OCI-LY3 (cell line): Measurements from ENCODE around the gene DENND6A.
A peak's percentile ranks its signal among the peaks of the same experiment; 100 is the strongest.

Experiments used
- H2AFZ ChIP-seq: fragments of 200-600, 300-600 bp; shearing (Covaris generic); 2 replicates; pipeline ENCODE4 v1.6.0; 2014; ENCODE audit warnings: antibody characterized with exemption, low read depth, low read length
- H3K27ac ChIP-seq: fragments of 200-600, 300-600 bp; sonication (generic); 2 replicates; pipeline ENCODE4 v1.5.1; 2014; ENCODE audit warnings: mild to moderate bottlenecking, low read length, moderate library complexity, mixed read lengths
- H3K27me3 ChIP-seq: fragments of 200-600, 300-600 bp; sonication (generic); 2 replicates; pipeline ENCODE4 v1.6.1; 2014; ENCODE audit warnings: low read depth, low read length, mixed read lengths
- H3K36me3 ChIP-seq: fragments of 200-600, 300-600 bp; sonication (generic); replicated peaks from 2 replicates; pipeline ENCODE3; 2014; ENCODE audit warnings: low read depth, low read length, mixed read lengths
- H3K4me1 ChIP-seq: fragments of 300-600, 200-600 bp; sonication (generic); 2 replicates; pipeline ENCODE4 v1.6.1; 2014; ENCODE audit warnings: low read length, mixed read lengths
- H3K4me2 ChIP-seq: fragments of 200-600, 300-600 bp; sonication (generic); 2 replicates; pipeline ENCODE4 v1.6.1; 2014; ENCODE audit warnings: low read length, mixed read lengths
- H3K4me3 ChIP-seq: fragments of 300-600, 200-600 bp; sonication (generic); 2 replicates; pipeline ENCODE4 v1.5.1; 2014; ENCODE audit warnings: antibody characterized with exemption, mild to moderate bottlenecking, low read length, moderate library complexity
- H3K79me2 ChIP-seq: fragments of 300-600, 200-600 bp; shearing (Covaris generic); 2 replicates; pipeline ENCODE4 v1.6.1; 2014; ENCODE audit warnings: mild to moderate bottlenecking, low read length, mixed read lengths
- H3K9ac ChIP-seq: fragments of 300-600, 200-600 bp; shearing (Covaris generic); 2 replicates; pipeline ENCODE4 v1.6.0; 2014; ENCODE audit warnings: mild to moderate bottlenecking, low read length, moderate library complexity
- H3K9me3 ChIP-seq: fragments of 200-600, 300-600 bp; shearing (Covaris generic); 2 replicates; pipeline ENCODE4 v1.6.1; 2014; ENCODE audit warnings: low read length, mixed read lengths; ENCODE audit not compliant: insufficient read depth
- H4K20me1 ChIP-seq: fragments of 200-600, 300-600 bp; sonication (generic); 2 replicates; pipeline ENCODE4 v1.6.1; 2016; ENCODE audit warnings: low read length, mixed read lengths; ENCODE audit not compliant: insufficient read depth
- EZH2phosphoT487 ChIP-seq: fragments of 200-600 bp; shearing (Covaris generic); IDR thresholded peaks from 2 replicates; pipeline ENCODE4 v1.6.1; 2018; ENCODE audit warnings: antibody characterized with exemption, mixed run types, low read depth
- TF ChIP-seq, protein P1 (sequence below): fragments of 200-600, 300-600 bp; sonication (generic); IDR thresholded peaks from 2 replicates; pipeline ENCODE4 v1.5.1; 2014; ENCODE audit warnings: antibody characterized with exemption, low read length, low read depth

The DENND6A gene, protein sequence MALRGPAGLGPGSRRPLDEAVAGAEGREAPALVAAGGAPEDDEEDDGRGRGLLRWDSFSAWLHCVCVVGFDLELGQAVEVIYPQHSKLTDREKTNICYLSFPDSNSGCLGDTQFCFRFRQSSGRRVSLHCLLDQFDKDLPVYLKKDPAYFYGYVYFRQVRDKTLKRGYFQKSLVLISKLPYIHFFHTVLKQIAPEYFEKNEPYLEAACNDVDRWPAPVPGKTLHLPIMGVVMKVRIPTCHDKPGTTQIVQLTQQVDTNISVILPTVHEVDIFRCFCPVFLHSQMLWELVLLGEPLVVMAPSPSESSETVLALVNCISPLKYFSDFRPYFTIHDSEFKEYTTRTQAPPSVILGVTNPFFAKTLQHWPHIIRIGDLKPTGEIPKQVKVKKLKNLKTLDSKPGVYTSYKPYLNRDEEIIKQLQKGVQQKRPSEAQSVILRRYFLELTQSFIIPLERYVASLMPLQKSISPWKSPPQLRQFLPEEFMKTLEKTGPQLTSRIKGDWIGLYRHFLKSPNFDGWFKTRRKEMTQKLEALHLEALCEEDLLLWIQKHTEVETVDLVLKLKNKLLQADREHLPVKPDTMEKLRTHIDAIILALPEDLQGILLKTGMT

DNA sequence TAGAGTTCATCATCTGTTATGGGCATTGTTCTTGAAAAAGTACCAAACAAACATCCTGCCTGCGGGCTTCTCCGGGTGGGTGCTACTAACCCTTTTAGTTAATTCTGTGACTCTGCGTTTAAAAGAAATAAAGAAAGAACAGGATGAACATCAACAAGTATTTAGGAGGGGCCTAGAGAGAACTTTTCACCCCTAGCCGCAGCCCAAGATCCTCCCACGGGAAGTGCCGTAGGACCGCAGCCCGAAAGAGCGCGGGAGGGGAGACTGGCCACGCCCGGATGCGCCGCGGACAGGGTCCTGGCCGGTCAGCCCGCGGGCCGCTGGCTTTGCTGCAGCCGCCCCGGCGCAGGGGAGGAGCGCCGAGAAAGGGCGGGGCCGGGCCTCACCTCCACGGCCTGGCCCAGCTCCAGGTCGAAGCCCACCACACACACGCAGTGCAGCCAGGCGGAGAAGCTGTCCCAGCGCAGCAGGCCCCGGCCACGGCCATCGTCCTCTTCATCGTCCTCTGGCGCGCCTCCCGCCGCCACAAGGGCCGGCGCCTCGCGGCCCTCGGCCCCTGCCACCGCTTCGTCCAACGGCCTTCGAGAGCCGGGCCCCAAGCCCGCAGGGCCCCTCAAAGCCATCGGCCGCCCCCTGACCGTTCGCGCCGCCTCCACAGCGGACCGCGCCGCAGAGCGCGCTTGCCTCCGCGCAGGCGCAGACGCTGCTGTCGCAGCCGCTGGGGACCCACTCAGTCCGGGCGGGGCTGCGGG, at the start of gene DENND6A:
Gene DENND6A (minus strand): TSS at position 682 of the 752 bp plus-strand sequence. CDS start 59 bp downstream, at position 623.
- Histone ChIP-seq H3K4me3 (peak within 1 kb of the TSS; percentile 88), H3K79me2 (peaks cover 53% of the 10 kb centered on the region), H3K27ac (peak within 1 kb of the TSS; percentile 75), H3K9ac (peak within 1 kb of the TSS; percentile 91), H3K27me3 (no peaks in the 10 kb centered on the region), H3K4me1 (peaks cover 12% of the 10 kb centered on the region), H3K4me2 (peak within 1 kb of the TSS; percentile 84), H3K9me3 (no peaks in the 10 kb centered on the region), H2AFZ (peak within 1 kb of the TSS; percentile 75), H4K20me1 (peaks cover 33% of the 10 kb centered on the region), H3K36me3 (peaks cover 5% of the 10 kb centered on the region)
- TF ChIP-seq EZH2phosphoT487: no peak

DNA sequence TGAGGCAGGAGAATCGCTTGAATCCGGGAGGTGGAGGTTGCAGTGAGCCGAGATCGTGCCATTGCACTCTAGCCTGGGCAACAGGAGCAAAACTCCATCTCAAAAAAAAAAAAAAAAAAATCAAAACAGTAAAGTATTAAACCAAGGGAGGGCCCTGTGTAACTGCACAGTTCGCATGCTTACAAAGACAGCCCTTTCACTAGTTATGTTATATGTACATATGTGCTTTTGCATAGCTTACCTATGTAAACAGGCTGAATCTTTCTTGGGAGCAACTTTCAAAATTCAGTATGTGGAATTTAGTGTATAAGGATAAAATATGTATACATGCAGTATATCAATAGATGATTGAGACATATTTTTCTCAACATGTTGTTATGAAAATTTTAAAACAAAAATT, 47.1 kb upstream of the DENND6A start:
- TF ChIP-seq, protein P1, sequence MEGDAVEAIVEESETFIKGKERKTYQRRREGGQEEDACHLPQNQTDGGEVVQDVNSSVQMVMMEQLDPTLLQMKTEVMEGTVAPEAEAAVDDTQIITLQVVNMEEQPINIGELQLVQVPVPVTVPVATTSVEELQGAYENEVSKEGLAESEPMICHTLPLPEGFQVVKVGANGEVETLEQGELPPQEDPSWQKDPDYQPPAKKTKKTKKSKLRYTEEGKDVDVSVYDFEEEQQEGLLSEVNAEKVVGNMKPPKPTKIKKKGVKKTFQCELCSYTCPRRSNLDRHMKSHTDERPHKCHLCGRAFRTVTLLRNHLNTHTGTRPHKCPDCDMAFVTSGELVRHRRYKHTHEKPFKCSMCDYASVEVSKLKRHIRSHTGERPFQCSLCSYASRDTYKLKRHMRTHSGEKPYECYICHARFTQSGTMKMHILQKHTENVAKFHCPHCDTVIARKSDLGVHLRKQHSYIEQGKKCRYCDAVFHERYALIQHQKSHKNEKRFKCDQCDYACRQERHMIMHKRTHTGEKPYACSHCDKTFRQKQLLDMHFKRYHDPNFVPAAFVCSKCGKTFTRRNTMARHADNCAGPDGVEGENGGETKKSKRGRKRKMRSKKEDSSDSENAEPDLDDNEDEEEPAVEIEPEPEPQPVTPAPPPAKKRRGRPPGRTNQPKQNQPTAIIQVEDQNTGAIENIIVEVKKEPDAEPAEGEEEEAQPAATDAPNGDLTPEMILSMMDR: no peak
- no peak for TF ChIP-seq EZH2phosphoT487
- Histone ChIP-seq H3K9me3 (no peaks in the 10 kb centered on the region), H4K20me1 (no peaks in the 10 kb centered on the region), H3K27me3 (no peaks in the 10 kb centered on the region), H3K4me1 (no peaks in the 10 kb centered on the region), H3K9ac (no peak overlapping the region), H3K4me3 (no peak overlapping the region), H3K79me2 (no peaks in the 10 kb centered on the region), H3K27ac (no peak overlapping the region), H2AFZ (no peak overlapping the region), H3K4me2 (no peak overlapping the region), H3K36me3 (no peaks in the 10 kb centered on the region)

DNA sequence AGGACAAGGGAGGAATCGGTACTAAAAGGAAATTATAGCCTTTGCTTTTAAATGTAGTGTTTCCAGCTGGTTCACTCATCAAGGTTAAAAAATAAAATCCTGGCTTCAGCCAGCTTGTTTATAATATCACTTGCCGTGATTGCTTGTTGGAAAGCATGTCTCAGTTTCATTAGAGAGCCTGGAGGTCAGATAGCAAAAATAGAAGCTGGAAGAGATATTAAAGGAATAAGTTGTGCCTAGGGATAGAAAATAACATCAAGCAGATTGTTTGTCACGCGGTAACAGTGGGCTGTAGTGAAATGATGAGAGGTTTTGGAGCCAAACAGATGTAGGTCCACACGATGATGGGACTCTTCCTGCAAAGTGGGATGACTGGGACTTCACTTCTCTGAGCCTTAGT, 45.5 kb upstream of the DENND6A start:
- Histone ChIP-seq H3K27me3 (no peaks in the 10 kb centered on the region), H3K4me3 (no peak overlapping the region), H3K79me2 (no peaks in the 10 kb centered on the region), H2AFZ (0 out of 2 replicates have a peak overlapping the region, but pooled peaks have one; percentile 3), H3K36me3 (no peaks in the 10 kb centered on the region), H4K20me1 (no peaks in the 10 kb centered on the region), H3K9ac (no peak overlapping the region), H3K4me2 (no peak overlapping the region), H3K4me1 (no peaks in the 10 kb centered on the region), H3K9me3 (no peaks in the 10 kb centered on the region), H3K27ac (no peak overlapping the region)
- TF ChIP-seq, protein P1: no peak
- TF ChIP-seq EZH2phosphoT487: no peak

DNA sequence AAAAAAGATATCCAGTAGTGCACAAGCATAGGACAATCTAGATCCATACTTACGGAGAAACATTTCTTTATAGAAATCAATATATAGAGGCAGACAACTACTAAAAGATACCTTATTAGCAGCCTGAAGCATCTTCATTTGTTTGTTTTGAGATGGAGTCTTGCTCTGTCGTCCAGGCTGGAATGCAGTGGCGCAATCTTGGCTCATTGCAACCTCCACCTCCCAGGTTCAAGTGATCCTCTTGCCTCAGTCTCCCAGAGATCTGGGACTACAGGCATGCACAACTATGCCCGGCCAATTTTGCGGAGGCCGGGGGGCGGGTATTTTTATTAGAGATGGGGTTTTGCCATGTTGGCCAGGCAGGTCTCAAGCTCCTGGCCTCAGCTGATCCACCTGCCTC, 45.0 kb upstream of the DENND6A start:
- TF ChIP-seq EZH2phosphoT487: no peak
- TF ChIP-seq, protein P1: no peak
- H2AFZ ChIP-seq: no peak overlapping the region

More for the DNA sequence above, 45.0 kb upstream of the DENND6A start:
- Histone ChIP-seq H3K9me3 (no peaks in the 10 kb centered on the region), H3K79me2 (no peaks in the 10 kb centered on the region), H3K27me3 (no peaks in the 10 kb centered on the region), H3K36me3 (no peaks in the 10 kb centered on the region), H3K4me1 (no peaks in the 10 kb centered on the region), H3K9ac (no peak overlapping the region), H3K4me2 (no peak overlapping the region), H4K20me1 (no peaks in the 10 kb centered on the region), H3K27ac (no peak overlapping the region), H3K4me3 (no peak overlapping the region)
